ENCODE results near the gene MRO.
A peak's percentile ranks its signal among the peaks of the same experiment; 100 is the strongest.

MRO gene

DNA sequence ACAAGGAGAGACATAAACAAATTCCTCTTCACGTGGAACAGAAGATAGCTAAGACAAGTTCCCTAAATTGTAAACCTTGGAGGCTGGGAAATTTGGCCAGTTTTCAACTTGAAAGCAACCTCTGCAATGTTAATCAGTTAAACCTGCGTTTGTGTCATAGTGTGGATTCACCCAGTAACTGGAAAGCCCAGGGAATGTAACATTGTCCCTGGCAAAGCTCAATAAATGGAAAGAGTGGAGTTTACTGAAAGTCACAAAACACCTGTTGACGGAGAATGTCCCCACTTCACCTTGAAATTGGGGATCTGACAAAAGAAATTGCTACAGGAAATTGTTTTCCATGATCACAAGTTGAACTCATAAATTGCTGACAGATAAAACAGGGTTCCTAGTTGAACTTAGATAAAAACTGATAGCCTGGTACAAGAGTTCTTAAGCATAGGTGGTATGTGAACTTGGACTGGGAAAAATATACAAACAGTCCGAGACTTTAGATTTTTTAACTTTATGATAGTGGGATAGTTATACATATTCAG lies 44.1 kb upstream of the MRO start (continued):
- TF ChIP-seq, protein P1, sequence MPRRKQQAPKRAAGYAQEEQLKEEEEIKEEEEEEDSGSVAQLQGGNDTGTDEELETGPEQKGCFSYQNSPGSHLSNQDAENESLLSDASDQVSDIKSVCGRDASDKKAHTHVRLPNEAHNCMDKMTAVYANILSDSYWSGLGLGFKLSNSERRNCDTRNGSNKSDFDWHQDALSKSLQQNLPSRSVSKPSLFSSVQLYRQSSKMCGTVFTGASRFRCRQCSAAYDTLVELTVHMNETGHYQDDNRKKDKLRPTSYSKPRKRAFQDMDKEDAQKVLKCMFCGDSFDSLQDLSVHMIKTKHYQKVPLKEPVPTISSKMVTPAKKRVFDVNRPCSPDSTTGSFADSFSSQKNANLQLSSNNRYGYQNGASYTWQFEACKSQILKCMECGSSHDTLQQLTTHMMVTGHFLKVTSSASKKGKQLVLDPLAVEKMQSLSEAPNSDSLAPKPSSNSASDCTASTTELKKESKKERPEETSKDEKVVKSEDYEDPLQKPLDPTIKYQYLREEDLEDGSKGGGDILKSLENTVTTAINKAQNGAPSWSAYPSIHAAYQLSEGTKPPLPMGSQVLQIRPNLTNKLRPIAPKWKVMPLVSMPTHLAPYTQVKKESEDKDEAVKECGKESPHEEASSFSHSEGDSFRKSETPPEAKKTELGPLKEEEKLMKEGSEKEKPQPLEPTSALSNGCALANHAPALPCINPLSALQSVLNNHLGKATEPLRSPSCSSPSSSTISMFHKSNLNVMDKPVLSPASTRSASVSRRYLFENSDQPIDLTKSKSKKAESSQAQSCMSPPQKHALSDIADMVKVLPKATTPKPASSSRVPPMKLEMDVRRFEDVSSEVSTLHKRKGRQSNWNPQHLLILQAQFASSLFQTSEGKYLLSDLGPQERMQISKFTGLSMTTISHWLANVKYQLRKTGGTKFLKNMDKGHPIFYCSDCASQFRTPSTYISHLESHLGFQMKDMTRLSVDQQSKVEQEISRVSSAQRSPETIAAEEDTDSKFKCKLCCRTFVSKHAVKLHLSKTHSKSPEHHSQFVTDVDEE (CRISPR knock-in tag; IDR thresholded peaks at IDR 0.05): no peak
- no peak for TF ChIP-seq ZNF8 (CRISPR knock-in tag; IDR thresholded peaks at IDR 0.05)

DNA sequence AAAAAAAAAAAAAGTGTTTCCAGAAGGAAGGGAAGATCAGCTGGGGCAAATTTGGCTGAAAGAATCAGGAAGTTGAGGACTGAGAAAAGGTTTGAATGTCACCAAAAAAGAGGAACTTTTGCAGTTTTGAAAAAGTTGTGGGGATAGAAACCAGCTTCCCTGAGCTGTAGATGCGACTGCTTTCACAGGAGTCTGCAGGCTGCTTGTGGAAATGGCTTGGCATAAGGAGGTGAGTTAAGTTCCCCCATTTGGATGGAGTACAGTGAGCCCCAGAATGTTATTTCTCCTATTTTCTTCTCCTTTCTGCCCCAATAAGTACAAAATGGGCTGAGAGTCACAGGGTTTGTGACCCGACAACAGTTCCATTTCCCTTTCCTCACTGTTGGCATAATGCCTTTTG lies 42.6 kb upstream of the MRO start:
- TF ChIP-seq, protein P1 (CRISPR knock-in tag; IDR thresholded peaks at IDR 0.05): no peak
- TF ChIP-seq TOX (CRISPR knock-in tag; IDR thresholded peaks at IDR 0.05; ENCODE audit: borderline replicate concordance) (no peak), ZNF70 (CRISPR knock-in tag; IDR thresholded peaks at IDR 0.05) (no peak), ISL1 (CRISPR knock-in tag; IDR thresholded peaks at IDR 0.05) (no peak), ZNF8 (CRISPR knock-in tag; IDR thresholded peaks at IDR 0.05) (no peak), ZFP3 (CRISPR knock-in tag; IDR thresholded peaks at IDR 0.05) (no peak), CSDC2 (CRISPR knock-in tag; IDR thresholded peaks at IDR 0.05) (no peak), ZNF565 (CRISPR knock-in tag; conservative IDR thresholded peaks at IDR 0.05; ENCODE audit: low read depth) (no peak)
- no peak for ATAC-seq

GRCh38 chr18:50861617-50862016 lies 41.8 kb upstream of the MRO start:
- TF ChIP-seq OSR1 (CRISPR knock-in tag; IDR thresholded peaks at IDR 0.05): no peak
- no peak for TF ChIP-seq CSDC2 (CRISPR knock-in tag; IDR thresholded peaks at IDR 0.05)
- no peak for TF ChIP-seq ZFP3 (CRISPR knock-in tag; IDR thresholded peaks at IDR 0.05)
- TF ChIP-seq RARB (CRISPR knock-in tag; IDR thresholded peaks at IDR 0.05): no peak
- TF ChIP-seq ESRRG (CRISPR knock-in tag; IDR thresholded peaks at IDR 0.05): no peak
- TF ChIP-seq, protein P2, sequence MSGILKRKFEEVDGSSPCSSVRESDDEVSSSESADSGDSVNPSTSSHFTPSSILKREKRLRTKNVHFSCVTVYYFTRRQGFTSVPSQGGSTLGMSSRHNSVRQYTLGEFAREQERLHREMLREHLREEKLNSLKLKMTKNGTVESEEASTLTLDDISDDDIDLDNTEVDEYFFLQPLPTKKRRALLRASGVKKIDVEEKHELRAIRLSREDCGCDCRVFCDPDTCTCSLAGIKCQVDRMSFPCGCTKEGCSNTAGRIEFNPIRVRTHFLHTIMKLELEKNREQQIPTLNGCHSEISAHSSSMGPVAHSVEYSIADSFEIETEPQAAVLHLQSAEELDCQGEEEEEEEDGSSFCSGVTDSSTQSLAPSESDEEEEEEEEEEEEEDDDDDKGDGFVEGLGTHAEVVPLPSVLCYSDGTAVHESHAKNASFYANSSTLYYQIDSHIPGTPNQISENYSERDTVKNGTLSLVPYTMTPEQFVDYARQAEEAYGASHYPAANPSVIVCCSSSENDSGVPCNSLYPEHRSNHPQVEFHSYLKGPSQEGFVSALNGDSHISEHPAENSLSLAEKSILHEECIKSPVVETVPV (CRISPR knock-in tag; IDR thresholded peaks at IDR 0.05): no peak
- no peak for TF ChIP-seq SNAI2 (CRISPR knock-in tag; IDR thresholded peaks at IDR 0.05)
- TF ChIP-seq ZFP30 (CRISPR knock-in tag; IDR thresholded peaks at IDR 0.05): no peak
- no peak for ATAC-seq

- TF ChIP-seq TCF4 (CRISPR knock-in tag; IDR thresholded peaks at IDR 0.05; ENCODE audit: borderline replicate concordance): no peak
- no peak for TF ChIP-seq ARNTL (CRISPR knock-in tag; IDR thresholded peaks at IDR 0.05; ENCODE audit: borderline replicate concordance, low read depth)
- no peak for TF ChIP-seq ZNF565 (CRISPR knock-in tag; conservative IDR thresholded peaks at IDR 0.05; ENCODE audit: low read depth)
- no peak for TF ChIP-seq CSDC2 (CRISPR knock-in tag; IDR thresholded peaks at IDR 0.05)
- no peak for ATAC-seq
Observed at GRCh38 chr18:50859793-50860555, 40.2 kb upstream of the MRO start.

- no peak for TF ChIP-seq ZNF8 (CRISPR knock-in tag; IDR thresholded peaks at IDR 0.05)
- TF ChIP-seq, protein P1 (CRISPR knock-in tag; IDR thresholded peaks at IDR 0.05): no peak
- no peak for TF ChIP-seq CSDC2 (CRISPR knock-in tag; IDR thresholded peaks at IDR 0.05)
- TF ChIP-seq RARB (CRISPR knock-in tag; IDR thresholded peaks at IDR 0.05): no peak
- no peak for TF ChIP-seq GLIS3 (CRISPR knock-in tag; IDR thresholded peaks at IDR 0.05)
- TF ChIP-seq ZNF70 (CRISPR knock-in tag; IDR thresholded peaks at IDR 0.05): no peak
- TF ChIP-seq, protein P2 (CRISPR knock-in tag; IDR thresholded peaks at IDR 0.05): no peak
- ATAC-seq: peak; percentile 54
Observed at GRCh38 chr18:50857694-50858093, 37.9 kb upstream of the MRO start.

DNA sequence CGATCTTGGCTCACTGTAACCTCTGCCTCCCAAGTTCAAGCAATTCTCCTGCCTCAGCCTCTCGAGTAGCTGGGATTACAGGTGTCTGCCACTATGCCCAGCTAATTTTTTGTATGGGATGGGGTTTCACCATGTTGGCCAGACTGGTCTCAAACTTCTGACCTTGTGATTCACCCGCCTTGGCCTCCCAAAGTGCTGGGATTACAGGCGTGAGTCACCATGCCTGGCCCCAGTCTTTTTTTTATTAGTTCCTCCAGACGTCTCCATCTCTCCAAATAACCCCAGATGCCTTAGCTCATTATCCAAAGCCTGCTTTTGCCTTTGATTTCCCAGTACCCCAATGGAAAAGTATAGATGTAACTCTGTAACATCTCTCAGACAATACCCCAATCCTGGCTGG lies 37.4 kb upstream of the MRO start:
- peak; percentile 66 for ATAC-seq
